GM21737 (cell line): Measurements from ENCODE around the gene GTF3A.
"Not testable (repeated sequence)": the region's sequence is repeated elsewhere in the genome, so short reads cannot be mapped to it uniquely, and the experiment has no call there.

Source experiments
- ATAC-seq: cut with Tn5 transposase; IDR thresholded peaks from one replicate; pipeline ENCODE4 v1.9.1; 2021; ENCODE audit warnings: mild to moderate bottlenecking, moderate library complexity; ENCODE audit not compliant: unreplicated experiment

GTF3A gene

DNA sequence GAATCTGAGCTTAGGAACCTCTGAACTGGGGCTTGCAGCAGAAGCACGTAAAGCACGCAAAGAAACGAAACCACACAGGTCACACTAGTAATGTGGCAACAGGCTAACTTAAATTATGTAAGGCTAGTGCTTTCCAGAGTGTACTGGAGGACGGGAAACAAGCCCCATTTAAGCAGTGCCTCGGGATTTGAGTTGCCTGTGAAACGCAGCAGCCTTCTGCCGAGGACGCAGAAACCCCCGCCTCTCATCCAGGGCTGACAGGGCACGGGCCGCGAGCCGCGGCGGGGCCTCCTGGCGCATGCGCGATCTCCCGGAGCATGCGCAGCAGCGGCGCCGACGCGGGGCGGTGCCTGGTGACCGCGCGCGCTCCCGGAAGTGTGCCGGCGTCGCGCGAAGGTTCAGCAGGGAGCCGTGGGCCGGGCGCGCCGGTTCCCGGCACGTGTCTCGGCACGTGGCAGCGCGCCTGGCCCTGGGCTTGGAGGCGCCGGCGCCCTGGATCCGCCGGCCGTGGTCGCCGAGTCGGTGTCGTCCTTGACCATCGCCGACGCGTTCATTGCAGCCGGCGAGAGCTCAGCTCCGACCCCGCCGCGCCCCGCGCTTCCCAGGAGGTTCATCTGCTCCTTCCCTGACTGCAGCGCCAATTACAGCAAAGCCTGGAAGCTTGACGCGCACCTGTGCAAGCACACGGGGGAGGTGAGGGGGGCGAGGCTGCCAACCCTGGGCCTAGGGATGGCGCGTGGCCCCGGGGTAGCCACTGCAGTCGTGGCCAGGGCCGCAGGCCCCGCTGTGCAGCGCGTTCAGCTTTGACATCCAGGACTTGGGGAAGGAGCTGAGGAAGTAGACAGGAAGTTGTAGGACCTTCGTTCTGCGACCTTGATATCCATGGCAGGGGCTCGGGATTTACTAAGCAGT is at the start of gene GTF3A:
TSS of gene GTF3A (plus strand) at position 374 of the 912 bp plus-strand sequence.
- peak; percentile 63 for ATAC-seq

DNA sequence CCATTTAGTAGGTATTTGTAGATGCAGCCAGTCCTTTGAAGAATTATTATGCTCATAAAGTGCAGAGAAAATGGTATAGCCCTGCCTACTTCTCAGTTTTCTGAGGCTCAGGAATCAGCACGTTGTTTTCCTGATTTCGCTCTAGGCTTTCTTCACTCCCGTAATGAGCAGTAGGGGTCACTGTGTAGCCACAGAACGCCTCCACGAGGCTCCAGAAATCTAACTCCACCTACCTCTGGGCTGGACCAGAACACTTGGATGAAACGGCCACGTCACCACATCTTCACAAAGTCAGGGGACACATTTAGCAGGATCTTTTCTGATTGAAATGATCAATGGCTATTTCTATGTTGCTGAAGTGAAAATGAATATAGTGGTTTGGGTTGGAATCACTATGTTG is 49.8 kb upstream of the GTF3A start:
- no peak for ATAC-seq

DNA sequence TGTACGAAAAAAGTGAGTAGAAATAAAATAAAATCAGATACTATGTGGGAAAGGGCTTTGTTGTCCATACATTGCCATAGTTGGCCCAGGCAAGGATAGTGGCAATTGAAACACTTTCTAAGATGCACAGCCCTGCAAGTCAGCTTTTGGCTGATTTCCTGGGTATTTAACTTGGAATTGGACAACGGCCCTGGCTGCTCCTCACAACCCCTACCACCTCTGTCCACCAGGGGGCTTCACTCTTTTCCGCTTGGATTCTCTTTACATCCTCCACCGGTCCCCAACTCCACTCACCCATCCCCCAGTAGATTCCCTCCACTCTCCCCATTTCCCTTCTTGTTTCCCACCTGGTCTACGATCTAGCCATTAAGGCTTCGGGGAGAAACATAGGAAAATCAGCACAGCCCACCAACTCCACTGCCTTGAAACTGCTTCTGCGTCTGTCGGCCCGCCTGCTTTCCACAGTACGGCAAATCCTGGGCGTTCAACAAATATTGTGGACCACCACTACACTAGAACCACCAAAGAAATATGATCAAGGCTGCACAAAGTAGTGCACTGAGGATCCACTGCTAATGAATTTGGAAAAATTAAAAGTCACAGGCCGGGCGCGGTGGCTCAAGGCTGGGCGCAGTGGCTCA is 48.6 kb upstream of the GTF3A start:
- no peak for ATAC-seq

DNA sequence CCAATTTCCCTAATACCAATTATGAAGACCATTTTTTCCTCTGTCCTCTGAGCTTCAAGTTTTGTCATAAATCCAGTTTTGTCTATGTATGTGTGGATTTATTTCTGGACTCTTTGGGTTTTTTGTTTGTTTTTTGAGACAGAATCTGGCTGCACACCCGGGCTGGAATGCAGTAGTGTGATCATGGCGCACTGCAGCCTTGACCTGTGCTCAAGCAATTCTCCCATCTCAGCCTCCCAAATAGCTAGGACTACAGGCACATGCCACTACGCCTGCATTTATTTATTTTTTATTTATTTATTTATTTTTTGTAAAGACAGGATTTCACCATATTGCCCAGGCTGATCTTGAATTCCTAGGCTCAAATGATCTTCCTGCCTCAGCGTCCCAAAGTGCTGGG is 45.3 kb upstream of the GTF3A start:
- no peak for ATAC-seq

DNA sequence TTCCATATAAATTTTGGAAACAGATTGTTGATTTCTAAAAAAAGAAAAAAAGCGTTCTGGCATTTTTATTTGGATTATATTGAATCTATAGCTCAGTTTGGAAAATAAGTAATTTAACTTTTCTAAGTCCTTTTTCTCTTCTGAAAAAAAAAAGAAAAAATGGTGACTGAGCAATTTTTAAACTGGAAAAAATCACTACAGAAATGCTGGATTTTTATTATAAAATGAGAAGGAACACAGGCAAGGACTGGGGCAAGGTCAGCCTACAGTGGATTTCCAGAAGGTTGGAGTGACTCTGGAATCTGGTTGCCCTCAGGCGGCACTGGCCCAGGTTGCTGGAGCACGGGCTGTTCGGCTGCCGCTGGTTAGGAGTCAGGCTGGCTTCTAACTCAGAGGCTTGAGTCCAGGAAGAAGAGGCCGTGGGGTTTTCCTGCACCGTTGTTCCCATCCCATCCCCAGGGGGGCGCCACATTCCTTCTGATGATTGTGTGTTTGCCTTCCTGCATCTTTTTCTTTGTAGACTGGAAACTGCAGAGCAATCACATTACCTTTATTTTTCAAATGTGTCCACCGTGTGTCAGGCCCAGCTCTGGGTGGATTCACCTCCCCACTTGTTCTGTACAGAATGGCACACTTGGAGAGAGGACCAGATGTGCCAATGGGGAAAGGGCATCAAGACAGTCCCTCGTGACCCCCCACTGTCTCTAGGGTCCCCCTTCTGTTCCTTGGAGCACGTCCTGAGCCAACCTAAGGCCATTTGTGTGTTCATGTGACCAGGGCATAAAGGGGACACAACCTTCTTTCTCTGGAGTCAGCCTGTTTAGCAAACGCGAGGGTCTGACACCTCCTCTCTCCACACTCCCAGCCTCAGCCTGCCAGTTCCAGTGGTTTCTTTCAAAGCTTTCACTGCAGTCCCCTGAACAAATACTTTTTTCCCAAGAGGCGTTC is 44.5 kb upstream of the GTF3A start:
- ATAC-seq, result no peak

DNA sequence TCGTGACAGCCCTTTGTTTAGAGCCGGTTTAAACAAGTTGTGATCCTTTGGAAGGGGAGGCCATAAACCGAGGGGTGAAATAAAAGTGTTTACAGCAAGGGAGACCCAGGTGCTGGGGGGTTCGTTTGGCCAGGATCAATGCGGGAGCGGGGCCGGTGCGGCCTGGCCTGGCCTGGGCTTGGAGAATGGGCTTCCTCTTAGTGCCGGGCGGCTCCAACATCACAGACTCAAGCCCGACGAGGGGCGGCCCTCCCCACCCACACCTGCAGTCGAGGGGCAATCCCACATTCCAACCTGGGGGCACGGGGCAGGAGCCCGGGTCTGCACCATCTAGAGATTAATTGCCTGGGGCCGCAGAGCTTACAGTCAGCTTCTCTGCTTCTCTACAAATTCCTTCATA is 42.8 kb upstream of the GTF3A start:
- ATAC-seq, result no peak

DNA sequence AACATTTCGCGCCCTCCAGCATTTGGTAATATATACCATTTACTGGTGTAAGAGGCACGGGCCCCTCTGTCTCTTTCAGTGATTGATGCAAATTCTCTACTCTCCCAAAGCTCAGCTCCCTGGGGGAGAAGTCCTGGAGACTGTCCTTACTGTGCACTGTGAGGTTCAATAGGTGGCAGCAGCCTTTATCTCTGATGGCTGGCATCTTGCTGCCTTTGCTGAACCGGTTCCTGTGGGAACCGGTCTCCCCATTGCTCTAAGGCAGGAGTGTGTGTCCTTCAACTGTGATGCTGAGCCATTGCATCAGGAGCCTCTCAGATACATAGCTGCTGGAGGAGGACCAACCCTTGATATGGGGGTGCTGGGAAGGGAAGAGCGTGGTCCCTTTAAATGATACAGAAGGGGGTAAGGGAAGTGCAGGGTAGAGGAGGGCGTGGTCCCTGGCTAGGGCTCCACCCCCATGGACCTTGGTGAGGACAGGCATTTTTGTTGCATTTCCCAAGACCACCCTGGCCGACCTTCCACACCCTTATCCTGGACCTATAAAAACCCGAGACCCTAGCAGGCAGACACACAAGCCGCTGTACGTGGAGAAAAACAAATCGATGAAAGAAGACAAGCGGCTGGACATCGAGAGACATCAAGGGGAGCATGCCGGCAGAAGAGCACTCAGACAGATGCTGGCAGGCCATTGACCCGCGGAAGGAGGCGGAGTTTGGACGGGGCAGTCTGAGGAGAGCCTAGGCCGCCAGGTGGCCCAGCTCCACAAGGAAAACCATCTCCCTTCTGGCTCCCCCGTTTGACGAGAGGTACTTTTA is 41.1 kb upstream of the GTF3A start:
- no peak for ATAC-seq

DNA sequence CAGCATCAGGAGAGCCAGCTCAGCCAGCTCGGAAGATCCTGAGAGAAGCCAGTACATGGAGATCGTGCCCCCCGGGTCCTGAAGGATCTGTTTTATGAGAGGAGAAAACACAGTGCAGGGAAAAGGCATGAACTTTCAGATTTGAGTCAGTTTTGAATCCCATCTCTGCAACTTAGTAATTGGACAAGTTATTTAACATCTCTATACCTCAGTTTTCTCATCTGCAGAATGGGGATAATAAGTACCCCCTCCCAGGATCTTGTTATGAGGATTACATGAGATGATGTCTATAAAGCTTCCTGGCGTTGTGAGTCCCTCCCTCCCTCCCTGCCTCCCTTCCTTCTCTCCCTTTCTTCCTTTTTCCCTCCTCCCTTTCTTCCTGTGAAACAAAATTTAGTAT is 40.1 kb upstream of the GTF3A start:
- no peak for ATAC-seq

DNA sequence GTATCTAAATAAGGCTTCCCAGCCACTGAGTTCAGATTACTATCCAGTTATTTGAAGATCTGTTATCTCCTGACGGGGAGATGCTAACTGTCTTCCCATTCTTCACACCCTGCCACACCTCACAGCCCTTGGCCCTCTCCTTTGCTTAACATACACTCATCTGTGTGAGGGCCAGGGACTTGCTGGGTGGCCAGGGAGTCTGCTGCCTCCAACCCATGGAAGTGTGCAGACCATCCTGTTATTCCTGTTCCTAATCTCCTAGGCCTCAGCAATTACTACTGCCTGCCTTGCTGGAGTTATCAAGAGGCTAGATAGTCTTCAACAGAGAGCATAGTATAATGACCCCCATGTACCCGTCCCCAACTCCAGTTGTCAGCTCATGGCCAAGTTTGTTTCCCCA is 36.2 kb upstream of the GTF3A start:
- no peak for ATAC-seq

DNA sequence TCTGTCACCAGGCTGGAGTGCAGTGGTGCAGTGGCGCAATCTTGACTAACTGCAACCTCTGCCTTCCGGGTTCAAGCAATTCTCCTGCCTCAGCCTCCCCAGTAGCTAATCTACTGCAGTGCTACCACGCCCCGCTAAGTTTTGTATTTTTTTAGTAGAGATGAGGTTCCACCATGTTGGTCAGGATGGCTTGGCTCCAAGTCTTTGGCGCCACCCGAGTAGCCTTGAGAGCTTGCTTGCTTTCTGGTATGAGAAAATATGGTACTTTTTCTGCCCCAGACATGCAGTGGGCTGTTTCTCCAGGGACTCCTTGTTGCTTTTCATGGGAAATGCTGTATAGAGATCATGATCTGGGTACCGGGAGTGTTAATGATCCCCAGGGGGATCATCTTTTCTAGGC is 34.5 kb upstream of the GTF3A start:
- ATAC-seq, result no peak

DNA sequence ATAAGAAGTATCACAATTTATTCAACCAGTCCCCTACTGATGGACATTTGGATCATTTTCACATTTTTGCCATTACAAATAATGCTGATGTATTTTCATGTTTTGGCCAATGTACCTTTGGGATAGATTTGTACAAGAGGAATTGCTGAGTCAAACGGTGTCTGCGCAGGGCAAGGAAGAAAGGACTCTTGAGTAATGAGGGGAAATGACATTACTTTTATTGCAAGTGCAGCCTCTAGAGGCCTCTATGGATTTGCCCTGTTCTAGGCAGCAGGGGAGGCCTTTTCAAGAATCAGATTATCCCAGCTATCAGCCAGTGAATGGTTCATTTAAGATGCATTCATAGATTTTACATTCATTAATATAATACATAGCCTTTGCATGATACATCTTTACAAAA is 32.9 kb upstream of the GTF3A start:
- ATAC-seq, result no peak

DNA sequence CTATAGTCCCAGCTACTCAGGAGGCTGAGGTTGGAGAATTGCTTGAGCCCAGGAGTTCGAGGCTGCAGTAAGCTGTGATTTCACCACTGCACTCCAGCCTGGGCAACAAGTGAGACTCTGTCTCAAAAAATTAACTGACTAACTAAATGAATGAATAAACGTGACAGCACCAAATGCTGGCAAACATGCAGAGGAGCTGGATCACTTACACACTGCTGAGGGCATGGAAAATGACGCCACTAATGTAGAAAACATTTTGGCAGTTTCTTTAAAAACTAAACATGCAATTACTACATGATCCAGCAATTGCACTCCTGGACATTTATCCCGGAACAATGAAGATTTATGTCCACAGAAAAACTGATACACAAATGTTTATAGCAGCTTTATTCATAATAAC is 31.3 kb upstream of the GTF3A start:
- ATAC-seq, result no peak

DNA sequence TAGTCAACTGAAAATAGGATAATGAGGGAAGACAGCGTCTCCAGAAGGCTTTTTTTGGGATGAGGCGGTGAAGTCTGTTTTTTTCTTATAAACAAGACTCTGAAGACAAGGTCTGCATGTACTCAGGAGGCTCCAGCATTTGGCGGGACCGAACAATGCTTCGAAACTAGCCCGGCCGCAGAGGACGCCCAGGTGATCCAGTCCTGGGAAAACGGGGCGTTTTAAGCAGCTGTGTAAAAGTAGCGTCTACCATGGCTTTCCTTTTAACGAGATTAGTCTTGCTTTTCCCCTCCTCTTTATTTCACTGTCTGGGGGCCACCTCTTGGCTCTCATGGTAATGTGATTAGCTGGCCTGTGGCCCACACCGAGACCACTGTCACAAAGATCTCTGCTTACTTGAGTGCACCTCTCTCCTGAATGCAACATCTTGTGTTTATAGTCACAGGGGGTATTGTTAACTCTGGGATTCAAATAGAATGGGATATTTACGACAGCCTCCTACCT is 29.4 kb upstream of the GTF3A start:
- no peak for ATAC-seq

DNA sequence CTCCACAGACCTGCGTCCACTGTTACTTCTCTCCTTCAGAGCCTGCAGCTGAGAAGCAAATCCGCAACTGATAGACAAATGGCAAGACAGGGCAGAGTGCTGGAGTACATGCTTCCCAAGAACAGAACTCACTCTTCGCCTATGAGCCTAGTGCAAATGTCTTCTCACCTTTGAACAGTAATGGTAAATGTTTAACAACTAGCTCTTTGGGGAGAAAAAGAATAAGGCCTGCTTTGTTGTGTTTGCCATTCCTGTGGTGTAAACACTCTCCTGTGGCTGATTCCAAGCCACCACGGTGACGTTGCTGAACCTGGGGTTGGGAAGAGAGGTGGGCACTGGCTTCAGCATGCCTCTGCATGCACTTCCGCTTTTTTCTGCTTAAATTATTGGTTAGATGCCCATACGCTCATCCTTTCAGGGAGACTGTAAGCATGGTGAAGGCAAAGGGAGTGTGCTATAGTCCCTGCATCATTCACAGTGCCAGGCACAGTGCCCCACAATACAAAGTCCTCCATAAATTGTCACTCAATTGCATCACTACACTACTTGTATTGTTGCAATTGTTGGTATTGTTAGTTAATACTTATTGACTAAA is 28.1 kb upstream of the GTF3A start:
- ATAC-seq, result no peak

DNA sequence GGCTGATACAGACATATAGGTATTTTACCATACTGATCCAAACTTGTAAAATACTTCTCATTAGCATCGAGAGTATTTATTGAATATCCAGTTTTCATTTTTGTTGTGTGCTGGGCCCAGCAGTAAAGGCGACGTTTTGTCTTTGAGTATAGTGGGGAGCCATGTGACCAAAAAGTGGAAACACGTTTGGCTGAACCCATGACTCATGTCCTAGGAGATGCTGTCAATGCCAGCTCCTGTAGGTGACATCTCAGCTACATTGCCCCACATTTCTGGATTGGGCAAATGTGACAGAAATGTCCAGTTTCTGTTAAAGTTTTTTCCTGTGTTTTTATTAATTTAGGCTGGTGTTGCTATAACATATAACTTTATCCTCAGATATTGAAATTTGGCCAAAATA is 26.1 kb upstream of the GTF3A start:
- no peak for ATAC-seq

DNA sequence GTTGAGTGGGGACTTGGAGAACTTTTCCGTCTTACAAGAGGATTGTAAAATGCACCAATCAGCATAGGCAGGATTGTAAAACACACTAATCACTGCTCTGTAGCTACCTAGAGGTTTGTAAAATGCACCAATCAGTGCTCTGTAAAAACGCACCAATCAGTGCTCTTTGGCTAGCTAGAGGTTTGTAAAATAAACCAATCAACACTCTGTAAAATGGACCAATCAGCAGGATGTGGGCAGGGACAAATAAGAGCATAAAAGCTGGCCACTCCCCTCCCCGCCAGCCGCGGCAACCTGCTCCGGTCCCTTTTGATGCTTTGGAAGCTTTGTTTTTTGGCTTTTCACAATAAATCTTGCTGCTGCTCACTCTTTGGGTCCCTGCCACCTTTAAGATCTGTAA is 24.0 kb upstream of the GTF3A start:
- ATAC-seq, result not testable (repeated sequence)

DNA sequence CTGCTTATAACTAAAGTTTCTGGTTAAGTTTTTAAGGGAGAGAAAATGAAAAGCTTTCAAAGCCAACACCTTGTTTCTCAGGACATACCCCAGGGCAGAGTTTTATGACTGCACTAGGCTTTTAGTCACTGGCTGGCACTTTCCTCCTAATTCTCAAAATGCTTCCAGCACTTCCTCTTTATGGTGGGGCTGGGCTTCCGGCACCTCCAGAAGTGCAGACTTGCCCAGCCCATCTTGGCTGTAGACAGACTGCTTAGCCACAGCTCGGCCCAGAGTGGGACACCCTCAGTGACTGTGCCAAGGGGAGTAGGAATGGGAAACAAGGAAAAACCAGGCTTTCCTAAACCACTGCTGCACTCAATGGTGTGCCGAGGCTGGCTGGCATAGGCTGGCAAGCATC is 23.2 kb upstream of the GTF3A start:
- no peak for ATAC-seq

DNA sequence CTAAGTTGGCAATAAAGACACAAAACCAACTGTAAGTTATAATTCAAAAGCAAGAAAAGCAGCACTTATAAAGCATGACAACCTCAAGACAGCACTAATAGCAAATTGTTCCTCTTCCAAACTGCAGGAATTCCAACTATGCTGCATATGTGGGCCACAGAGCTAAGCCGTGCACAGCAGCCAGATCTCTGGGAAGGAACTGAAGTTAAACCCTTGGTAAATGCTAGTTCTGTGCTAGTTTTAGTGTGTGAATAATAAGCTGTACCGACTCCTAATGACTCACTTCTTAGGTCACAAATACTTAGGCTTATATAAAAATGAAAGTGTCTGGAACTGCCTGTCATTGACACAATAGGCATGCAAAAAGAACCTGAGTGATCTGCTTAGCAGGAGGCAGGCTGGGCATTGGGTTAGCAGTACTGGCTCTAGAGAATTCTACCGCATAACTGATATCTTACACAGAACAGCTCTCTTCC is 21.2 kb upstream of the GTF3A start:
- no peak for ATAC-seq

DNA sequence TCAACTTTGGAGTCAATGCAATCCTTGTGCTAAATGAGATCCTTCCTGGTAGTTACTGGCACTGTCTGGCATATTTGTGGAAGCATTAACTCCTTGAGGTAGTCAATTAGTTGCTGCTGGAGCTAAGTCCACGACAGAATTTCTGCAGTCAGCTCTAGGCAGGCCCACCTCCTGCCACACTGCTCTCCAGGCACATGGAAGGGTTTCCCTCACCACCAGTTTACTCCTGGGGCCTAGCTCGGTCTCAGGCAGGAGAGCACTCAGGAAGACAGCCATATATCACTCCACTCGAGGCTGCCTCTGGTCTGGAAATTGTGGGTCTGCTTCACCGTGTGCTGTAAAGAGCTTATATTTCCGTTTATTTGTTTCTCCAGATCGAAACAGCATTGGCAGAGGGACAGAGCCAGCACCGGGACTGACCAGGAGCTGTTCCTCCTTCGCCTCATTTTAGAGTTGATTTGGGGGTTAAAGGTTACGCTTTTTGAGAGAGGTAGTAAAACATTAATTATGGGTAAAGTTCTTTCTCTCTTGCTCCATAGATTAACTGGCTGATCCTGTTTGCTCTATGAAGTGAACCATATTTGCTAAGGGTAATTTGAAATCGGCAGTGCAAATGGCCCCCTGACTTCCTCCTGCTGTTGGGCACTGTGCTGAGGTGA is 20.6 kb upstream of the GTF3A start:
- ATAC-seq, result no peak
